ENCODE results near the gene CPSF3. TPM values are rescaled to one million over a fixed set of nuclear protein-coding genes. Genes with fewer than 3 reads are reported as not detected.

Gene CPSF3
- total RNA-seq, 2 experiments from 2014 or later, result 13.2 to 13.8 TPM

DNA sequence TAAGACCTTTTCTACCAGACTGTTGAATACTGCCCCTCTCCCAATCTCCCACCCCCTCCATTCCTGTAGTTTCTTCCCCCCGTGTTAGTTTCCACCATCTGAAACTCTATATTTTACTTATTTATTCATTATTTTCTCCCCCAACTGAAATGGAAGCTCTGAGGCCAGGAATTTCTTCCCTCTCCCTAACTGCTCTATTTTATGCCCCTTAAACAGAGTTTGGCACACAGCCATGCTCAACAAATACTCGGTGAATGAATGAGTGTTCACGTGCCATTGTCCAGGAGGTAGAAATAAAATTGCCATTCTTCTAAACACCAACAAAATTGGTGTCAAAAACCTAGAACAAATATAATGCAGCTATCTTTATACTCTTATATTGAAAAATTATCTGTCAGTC is 5.7 kb upstream of the CPSF3 start:
- peaks cover 36% of the 10 kb centered on the region for H3K36me3 ChIP-seq (ENCODE audit: insufficient read depth, low read length)
- Mint-ChIP-seq H3K27ac (no peak overlapping the region), H3K4me3 (no peak overlapping the region), H3K36me3 (ENCODE audit: low read depth) (peaks cover 45% of the 10 kb centered on the region), H3K27me3 (no peaks in the 10 kb centered on the region), H3K4me1 (ENCODE audit: low read depth) (peaks cover 47% of the 10 kb centered on the region), H3K9me3 (no peaks in the 10 kb centered on the region)
- ChIA-PET CTCF (no interaction called here), POLR2A (no interaction called here)
- DNase-seq (no peak), ATAC-seq (ENCODE audit: poor library complexity) (no peak)
- no peak overlapping the region for H3K27ac ChIP-seq (ENCODE audit: low read depth in 1 of 2, low read length in 2 of 2)
- H3K27me3 ChIP-seq (ENCODE audit: control insufficient read depth in 1 of 2, insufficient read depth in 2 of 2, low read length in 2 of 2), result no peaks in the 10 kb centered on the region
- intact Hi-C loops (cut with DNase I, micrococcal nuclease), result no loop called here
- no peaks in the 10 kb centered on the region for H3K9me3 ChIP-seq (ENCODE audit: control insufficient read depth in 1 of 2, insufficient read depth in 1 of 2, low read length in 2 of 2)
- no peak overlapping the region for H3K4me3 ChIP-seq (ENCODE audit: low read length)
- no peak for TF ChIP-seq CTCF (IDR thresholded peaks at IDR 0.05)
- peaks cover 29% of the 10 kb centered on the region for H3K4me1 ChIP-seq (ENCODE audit: insufficient read depth, low read length)

DNA sequence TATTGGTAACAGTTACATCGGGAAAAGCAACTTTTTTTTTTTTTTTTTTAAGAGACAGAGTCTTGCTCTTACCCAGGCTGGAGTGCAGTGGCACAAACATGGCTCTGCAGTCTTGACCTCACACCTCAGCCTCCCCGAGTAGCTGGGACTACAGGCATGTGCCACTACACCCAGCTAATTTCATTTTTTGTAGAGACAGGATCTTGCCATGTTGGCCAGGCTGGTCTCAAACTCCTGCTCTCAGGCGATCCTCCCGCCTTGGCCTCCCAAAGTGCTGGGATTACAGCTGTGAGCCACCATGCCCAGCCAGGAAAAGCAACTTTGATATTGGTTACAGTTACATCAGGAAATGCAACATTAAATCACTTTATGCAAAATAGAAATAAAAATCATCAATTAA is 4.7 kb upstream of the CPSF3 start:
- Mint-ChIP-seq H3K36me3 (ENCODE audit: low read depth) (peaks cover 48% of the 10 kb centered on the region), H3K4me3 (no peak overlapping the region), H3K4me1 (ENCODE audit: low read depth) (peaks cover 48% of the 10 kb centered on the region), H3K27ac (no peak overlapping the region), H3K27me3 (no peaks in the 10 kb centered on the region), H3K9me3 (no peaks in the 10 kb centered on the region)
- DNase-seq (no peak), ATAC-seq (ENCODE audit: poor library complexity) (no peak)
- peaks cover 34% of the 10 kb centered on the region for H3K36me3 ChIP-seq (ENCODE audit: insufficient read depth, low read length)
- no peak overlapping the region for H3K27ac ChIP-seq (ENCODE audit: low read depth in 1 of 2, low read length in 2 of 2)
- CTCF ChIA-PET, result no interaction called here
- intact Hi-C loops (cut with DNase I, micrococcal nuclease), result no loop called here
- POLR2A ChIA-PET, result interaction anchor here (1.1 kb wide), 1 partner anchor 55 kb away, joined by 3 read pairs; no protein-coding TSS in a partner anchor
- no peaks in the 10 kb centered on the region for H3K9me3 ChIP-seq (ENCODE audit: control insufficient read depth in 1 of 2, insufficient read depth in 1 of 2, low read length in 2 of 2)
- no peak overlapping the region for H3K4me3 ChIP-seq (ENCODE audit: low read length)
- no peaks in the 10 kb centered on the region for H3K27me3 ChIP-seq (ENCODE audit: control insufficient read depth in 1 of 2, insufficient read depth in 2 of 2, low read length in 2 of 2)
- peaks cover 30% of the 10 kb centered on the region for H3K4me1 ChIP-seq (ENCODE audit: insufficient read depth, low read length)
- no peak for TF ChIP-seq CTCF (IDR thresholded peaks at IDR 0.05)

GRCh38 chr2:9419541-9419940 is 3.9 kb upstream of the CPSF3 start:
- CTCF ChIA-PET, result no interaction called here
- H3K36me3 Mint-ChIP-seq (ENCODE audit: low read depth), result peaks cover 45% of the 10 kb centered on the region

More at GRCh38 chr2:9419541-9419940, 3.9 kb upstream of the CPSF3 start:
- H3K4me1 ChIP-seq (ENCODE audit: insufficient read depth, low read length), result peaks cover 38% of the 10 kb centered on the region
- ATAC-seq (ENCODE audit: poor library complexity) (no peak), DNase-seq (no peak)
- H3K27me3 ChIP-seq (ENCODE audit: control insufficient read depth in 1 of 2, insufficient read depth in 2 of 2, low read length in 2 of 2), result no peaks in the 10 kb centered on the region
- H3K9me3 ChIP-seq (ENCODE audit: control insufficient read depth in 1 of 2, insufficient read depth in 1 of 2, low read length in 2 of 2), result no peaks in the 10 kb centered on the region
- TF ChIP-seq CTCF (IDR thresholded peaks at IDR 0.05), result no peak
- Mint-ChIP-seq H3K27ac (peak overlapping the region; percentile 30), H3K9me3 (no peaks in the 10 kb centered on the region), H3K4me1 (ENCODE audit: low read depth) (peaks cover 48% of the 10 kb centered on the region), H3K4me3 (peak overlapping the region; percentile 57), H3K27me3 (no peaks in the 10 kb centered on the region)
- H3K27ac ChIP-seq (ENCODE audit: low read depth in 1 of 2, low read length in 2 of 2), result no peak overlapping the region
- H3K4me3 ChIP-seq (ENCODE audit: low read length), result no peak overlapping the region
- POLR2A ChIA-PET, result interaction anchor here (1.1 kb wide), 1 partner anchor 54 kb away, joined by 3 read pairs; no protein-coding TSS in a partner anchor
- intact Hi-C loops (cut with DNase I, micrococcal nuclease), result no loop called here
- H3K36me3 ChIP-seq (ENCODE audit: insufficient read depth, low read length), result peaks cover 34% of the 10 kb centered on the region

Measured in CD4-positive, alpha-beta T cell (primary cell).